ENCODE results near the gene GPR37.

DNA sequence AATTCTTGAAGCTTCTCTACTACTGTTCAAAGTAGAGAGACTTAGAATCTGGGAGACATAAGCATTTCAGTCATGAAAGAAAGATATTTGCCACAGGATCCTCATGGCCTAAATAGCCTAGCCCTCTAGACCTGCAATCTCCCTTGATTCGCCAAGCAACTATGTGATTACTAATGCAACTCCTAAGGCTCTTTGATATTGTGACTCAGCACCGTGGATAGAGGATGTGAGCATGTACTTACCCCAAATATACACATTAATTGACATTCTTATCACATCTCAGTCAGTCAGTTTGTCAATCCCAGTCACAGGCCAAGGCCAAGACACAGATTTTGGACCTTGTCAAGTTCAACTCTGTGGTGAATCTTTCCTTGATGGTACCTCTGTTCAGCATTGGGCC is 42.6 kb downstream of the GPR37 start:
- TF ChIP-seq, protein P1, sequence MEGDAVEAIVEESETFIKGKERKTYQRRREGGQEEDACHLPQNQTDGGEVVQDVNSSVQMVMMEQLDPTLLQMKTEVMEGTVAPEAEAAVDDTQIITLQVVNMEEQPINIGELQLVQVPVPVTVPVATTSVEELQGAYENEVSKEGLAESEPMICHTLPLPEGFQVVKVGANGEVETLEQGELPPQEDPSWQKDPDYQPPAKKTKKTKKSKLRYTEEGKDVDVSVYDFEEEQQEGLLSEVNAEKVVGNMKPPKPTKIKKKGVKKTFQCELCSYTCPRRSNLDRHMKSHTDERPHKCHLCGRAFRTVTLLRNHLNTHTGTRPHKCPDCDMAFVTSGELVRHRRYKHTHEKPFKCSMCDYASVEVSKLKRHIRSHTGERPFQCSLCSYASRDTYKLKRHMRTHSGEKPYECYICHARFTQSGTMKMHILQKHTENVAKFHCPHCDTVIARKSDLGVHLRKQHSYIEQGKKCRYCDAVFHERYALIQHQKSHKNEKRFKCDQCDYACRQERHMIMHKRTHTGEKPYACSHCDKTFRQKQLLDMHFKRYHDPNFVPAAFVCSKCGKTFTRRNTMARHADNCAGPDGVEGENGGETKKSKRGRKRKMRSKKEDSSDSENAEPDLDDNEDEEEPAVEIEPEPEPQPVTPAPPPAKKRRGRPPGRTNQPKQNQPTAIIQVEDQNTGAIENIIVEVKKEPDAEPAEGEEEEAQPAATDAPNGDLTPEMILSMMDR (IDR thresholded peaks at IDR 0.05), result no peak
- TF ChIP-seq POLR2A (IDR thresholded peaks at IDR 0.05), result no peak

All from testis (tissue), 2 donors.